Fibroblast of the aortic adventitia (primary cell): ENCODE data around the gene ITGA11. TPM values are rescaled to one million over a fixed set of nuclear protein-coding genes. Genes with fewer than 3 reads are reported as not detected.

Experiments used
- DNase-seq: peaks from one replicate; pipeline ENCODE4 v3.0.0-alpha.2; 2010; ENCODE audit warnings: low read depth
- H3K4me3 ChIP-seq: 2 replicates; pipeline ENCODE4 v1.5.1; 2011; ENCODE audit warnings: low read depth, mild to moderate bottlenecking, control low read depth, low read length, moderate library complexity
- total RNA-seq: library from RNA; depleted of rRNA; stranded (reverse); fragments of >200 nt; gene quantifications from 2 replicates; pipeline ENCODE4 v1.2.3, GENCODE V29; 2012; ENCODE audit warnings: low replicate concordance
- TF ChIP-seq, protein P1 (sequence below): IDR thresholded peaks from 2 replicates; pipeline ENCODE4 v1.5.1; 2011; ENCODE audit warnings: mild to moderate bottlenecking, low read length, control low read depth, inconsistent platforms; ENCODE audit not compliant: insufficient read depth

Gene ITGA11
- total RNA-seq, 1 donor, result 81.1 TPM

DNA sequence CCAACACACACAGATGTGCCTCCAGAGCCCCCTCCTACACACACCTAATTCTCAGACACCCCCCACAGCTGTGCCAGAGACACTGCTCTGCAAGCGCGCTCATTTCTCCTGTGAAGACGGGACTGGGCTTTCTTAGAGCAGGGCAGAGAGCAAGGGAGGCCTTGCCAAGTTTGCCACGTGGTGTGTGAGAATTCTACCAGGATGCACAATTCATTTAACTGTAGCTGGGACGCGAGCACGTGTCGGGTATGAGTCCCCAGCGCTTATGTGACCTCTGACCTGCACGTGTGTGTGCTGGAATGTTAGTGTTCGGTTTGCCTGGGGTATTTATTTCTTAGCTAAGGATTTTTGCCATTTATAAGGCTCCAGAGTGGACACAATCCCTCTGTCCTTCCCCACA is 117.4 kb downstream of the ITGA11 start:
- TF ChIP-seq, protein P1, sequence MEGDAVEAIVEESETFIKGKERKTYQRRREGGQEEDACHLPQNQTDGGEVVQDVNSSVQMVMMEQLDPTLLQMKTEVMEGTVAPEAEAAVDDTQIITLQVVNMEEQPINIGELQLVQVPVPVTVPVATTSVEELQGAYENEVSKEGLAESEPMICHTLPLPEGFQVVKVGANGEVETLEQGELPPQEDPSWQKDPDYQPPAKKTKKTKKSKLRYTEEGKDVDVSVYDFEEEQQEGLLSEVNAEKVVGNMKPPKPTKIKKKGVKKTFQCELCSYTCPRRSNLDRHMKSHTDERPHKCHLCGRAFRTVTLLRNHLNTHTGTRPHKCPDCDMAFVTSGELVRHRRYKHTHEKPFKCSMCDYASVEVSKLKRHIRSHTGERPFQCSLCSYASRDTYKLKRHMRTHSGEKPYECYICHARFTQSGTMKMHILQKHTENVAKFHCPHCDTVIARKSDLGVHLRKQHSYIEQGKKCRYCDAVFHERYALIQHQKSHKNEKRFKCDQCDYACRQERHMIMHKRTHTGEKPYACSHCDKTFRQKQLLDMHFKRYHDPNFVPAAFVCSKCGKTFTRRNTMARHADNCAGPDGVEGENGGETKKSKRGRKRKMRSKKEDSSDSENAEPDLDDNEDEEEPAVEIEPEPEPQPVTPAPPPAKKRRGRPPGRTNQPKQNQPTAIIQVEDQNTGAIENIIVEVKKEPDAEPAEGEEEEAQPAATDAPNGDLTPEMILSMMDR, result no peak
- H3K4me3 ChIP-seq, result no peak overlapping the region
- DNase-seq, result no peak

DNA sequence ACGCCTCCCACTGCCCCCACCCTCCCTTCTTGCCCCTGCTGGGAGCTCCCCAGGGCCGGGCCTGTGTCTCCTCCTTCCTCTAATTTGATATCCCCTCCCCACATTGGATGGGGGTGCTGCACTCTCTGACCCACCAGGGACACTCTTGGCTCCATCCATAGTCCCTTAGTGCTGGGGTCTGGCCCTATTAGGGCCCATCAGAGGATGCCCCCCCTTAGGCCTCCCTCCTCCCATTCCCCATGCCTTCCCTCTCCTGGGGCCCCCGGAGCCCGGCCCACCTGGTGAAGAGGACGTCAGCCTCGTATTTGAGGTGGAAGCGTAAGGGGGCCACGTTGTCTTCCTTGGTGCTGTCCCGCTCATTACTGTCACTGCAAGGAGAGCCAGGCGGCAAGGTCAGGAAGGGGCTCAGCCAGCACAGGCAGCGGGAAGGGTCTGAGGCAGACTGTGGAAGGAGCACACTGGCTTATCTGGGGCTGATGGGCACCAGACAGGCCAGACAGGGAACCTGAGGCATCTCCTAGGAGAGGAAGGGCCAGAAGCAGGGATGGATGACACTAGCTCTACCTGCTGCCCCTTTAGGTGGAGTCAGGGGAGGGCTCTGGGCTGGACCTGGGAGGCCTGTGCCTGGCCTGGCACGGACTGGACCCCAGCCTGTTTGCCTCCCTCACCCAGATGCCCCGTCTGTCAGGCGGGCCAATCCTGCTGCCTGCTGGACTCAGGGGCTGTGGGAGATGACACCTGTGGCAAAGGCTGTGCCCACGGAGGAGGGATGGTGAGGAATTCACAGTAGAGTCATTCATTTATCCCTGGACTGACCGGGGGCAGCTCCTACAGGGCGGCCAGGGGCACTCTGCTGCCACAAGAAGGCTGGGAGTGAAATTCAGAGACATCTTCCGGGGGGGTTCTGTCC is 118.2 kb downstream of the ITGA11 start:
- no peak overlapping the region for H3K4me3 ChIP-seq
- DNase-seq, result no peak
- TF ChIP-seq, protein P1, result no peak

DNA sequence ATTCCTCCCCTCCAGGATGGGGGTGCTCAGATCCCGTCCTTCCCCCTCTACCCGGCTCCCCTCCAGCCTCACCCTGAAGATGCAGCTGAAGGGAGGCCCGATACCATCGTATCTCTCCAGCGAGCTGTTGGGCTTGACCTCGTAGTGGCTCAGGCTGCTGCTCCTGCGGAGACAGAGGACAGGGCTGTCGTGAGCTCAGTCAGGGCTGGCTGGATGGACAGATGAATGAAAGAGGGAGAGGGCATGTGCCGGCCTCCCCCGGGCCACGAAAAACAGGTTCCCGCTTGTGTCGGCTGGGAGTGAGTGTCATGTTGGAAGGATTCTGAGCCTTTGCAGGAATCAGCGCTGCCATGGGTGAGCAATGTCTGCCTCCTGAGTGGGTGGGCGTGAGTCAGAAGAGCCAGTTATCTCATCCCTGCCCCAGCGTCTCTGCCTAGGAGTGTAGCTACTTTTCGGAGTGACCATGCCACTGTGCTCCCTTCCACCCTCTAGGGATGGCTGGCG is 119.2 kb downstream of the ITGA11 start:
- no peak for DNase-seq
- TF ChIP-seq, protein P1, result no peak
- H3K4me3 ChIP-seq, result no peak overlapping the region

DNA sequence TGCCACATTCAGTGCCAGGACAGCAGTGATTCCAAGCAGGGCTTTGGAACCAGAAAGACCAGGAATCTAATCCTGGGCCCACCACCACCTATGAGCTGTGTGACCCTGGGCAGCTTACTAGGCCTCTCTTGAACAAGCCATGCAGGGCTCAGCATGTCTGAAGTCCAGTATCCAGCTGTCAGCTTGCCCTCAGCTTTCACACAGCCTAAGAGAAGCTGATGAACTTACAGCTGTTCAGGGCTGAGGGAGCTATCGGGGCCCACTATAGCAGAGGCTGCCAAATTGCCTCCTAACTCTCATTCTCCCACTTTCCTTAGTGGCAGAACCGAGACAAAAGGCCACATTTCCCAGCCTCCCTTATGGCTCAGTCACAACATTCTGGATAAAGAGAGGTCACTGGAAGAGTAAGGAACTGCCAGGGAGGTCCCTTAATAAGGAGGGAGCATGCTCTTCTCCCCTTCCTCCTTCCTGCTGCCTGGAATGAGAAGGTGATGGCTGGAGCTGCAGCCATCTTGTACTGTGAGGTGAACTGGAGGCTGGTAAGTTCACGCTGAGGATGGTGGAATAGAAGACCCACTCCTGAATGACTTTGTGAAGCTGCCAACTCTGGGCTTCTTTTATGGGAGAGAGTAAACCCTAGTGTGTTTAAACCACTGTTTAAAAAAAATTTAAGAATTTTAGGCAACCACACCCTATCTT is 120.0 kb downstream of the ITGA11 start:
- TF ChIP-seq, protein P1, result no peak
- no peak for DNase-seq
- no peak overlapping the region for H3K4me3 ChIP-seq

DNA sequence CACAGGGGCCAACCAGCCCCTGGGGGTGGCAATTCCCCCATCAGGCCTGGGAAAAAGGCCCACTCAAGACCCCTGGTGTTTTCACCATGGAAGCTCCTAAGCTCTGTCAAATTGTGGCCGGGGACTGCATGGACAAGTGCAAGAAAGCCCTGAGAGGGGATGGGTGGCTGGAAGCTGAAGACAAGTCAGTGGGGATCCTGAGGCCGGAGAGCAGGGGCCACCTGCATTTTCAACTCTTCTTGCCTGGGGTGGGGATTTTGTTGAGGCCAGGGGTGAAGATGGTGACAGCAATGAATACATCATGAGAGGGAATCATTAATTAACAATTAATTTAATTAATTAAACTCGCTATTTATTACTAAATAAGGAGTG is 120.5 kb downstream of the ITGA11 start:
- no peak overlapping the region for H3K4me3 ChIP-seq
- TF ChIP-seq, protein P1, result no peak
- no peak for DNase-seq

DNA sequence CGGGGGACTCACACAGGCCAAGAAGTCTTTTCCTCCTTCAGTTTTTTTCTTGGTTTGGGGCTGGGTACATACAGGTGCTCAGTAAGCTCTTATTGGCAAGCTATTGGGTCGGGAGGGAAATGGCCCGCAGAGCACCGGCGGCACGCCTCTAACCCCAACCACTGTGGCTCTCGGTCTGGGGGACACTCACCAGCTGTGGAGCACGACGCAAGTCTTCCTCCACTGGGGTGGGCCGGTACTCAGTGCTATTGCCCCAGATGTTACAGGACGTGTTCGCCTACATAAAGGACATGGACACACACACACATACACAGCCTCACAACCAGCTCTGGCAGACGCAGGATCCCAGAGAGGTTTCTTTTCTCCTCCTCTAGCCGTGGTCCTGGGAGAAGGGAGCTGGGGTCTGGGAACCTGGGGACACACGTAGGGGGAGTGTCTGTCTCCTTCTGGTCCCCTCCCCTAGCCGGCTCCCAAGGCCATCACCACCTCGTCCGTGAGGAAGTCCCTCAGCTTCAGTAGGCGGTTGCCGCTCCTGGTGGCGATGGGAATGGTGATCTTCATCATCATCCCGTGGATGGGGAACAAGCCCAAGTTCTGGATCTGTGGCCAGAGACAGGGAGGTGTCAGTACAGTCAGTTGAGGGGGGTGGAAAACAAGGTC is 121.0 kb downstream of the ITGA11 start:
- TF ChIP-seq, protein P1, result no peak
- no peak overlapping the region for H3K4me3 ChIP-seq
- no peak for DNase-seq
